Hepatocyte (in vitro differentiated cells): ENCODE data around the gene TAF11L14. TPM values are rescaled to one million over a fixed set of nuclear protein-coding genes. Genes with fewer than 3 reads are reported as not detected.
"Not testable (repeated sequence)": the region's sequence is repeated elsewhere in the genome, so short reads cannot be mapped to it uniquely, and the experiment has no call there.

ENCODE experiments used
- DNase-seq: peaks from one replicate; pipeline ENCODE4 v3.0.0-alpha.2; 2016; ENCODE audit warnings: low spot score
- H2AFZ ChIP-seq: fragments of 200-600 bp; sonication (generic); 2 replicates; pipeline ENCODE4 v1.6.0; 2016; ENCODE audit warnings: antibody characterized with exemption, mild to moderate bottlenecking
- H3K27ac ChIP-seq: fragments of 200-600 bp; sonication (generic); 2 replicates; pipeline ENCODE4 v1.5.1; 2016; ENCODE audit warnings: mild to moderate bottlenecking
- H3K27me3 ChIP-seq: fragments of 200-600 bp; sonication (generic); 2 replicates; pipeline ENCODE4 v1.6.1; 2016
- H3K36me3 ChIP-seq: fragments of 200-600 bp; sonication (generic); replicated peaks from 2 replicates; pipeline ENCODE4 v1.5.1; 2016; ENCODE audit warnings: low read depth; ENCODE audit not compliant: insufficient read depth
- H3K4me1 ChIP-seq: fragments of 200-600 bp; sonication (generic); 2 replicates; pipeline ENCODE4 v1.5.1; 2016; ENCODE audit warnings: mild to moderate bottlenecking, moderate library complexity; ENCODE audit not compliant: insufficient read depth
- H3K4me2 ChIP-seq: fragments of 200-600 bp; sonication (generic); 2 replicates; pipeline ENCODE4 v1.6.0; 2016
- H3K4me3 ChIP-seq: fragments of 200-600 bp; sonication (generic); 2 replicates; pipeline ENCODE4 v1.5.1; 2016; ENCODE audit warnings: mild to moderate bottlenecking
- H3K79me2 ChIP-seq: fragments of 200-600 bp; sonication (generic); 2 replicates; pipeline ENCODE4 v1.6.0; 2017; ENCODE audit warnings: mild to moderate bottlenecking
- H3K9me2 ChIP-seq: fragments of 200-600 bp; sonication (generic); replicated peaks from 2 replicates; pipeline ENCODE4 v1.6.0; 2017; ENCODE audit warnings: mild to moderate bottlenecking; ENCODE audit not compliant: insufficient read depth
- H3K9me3 ChIP-seq: fragments of 200-600 bp; sonication (generic); 2 replicates; pipeline ENCODE4 v1.5.1; 2016; ENCODE audit warnings: low read depth, mild to moderate bottlenecking
- H4K20me1 ChIP-seq: fragments of 200-600 bp; sonication (generic); 2 replicates; pipeline ENCODE4 v1.6.0; 2016; ENCODE audit warnings: mild to moderate bottlenecking; ENCODE audit not compliant: insufficient read depth, poor library complexity, severe bottlenecking
- CTCF ChIP-seq: fragments of 200-600 bp; sonication (generic); IDR thresholded peaks from 2 replicates; pipeline ENCODE4 v1.5.1; 2016; ENCODE audit warnings: antibody characterized with exemption, mild to moderate bottlenecking; ENCODE audit not compliant: poor library complexity
- EZH2 ChIP-seq: fragments of 200-600 bp; sonication (generic); IDR thresholded peaks from 2 replicates; pipeline ENCODE4 v1.6.1; 2016; ENCODE audit warnings: antibody characterized with exemption, mild to moderate bottlenecking, borderline replicate concordance
- EZH2phosphoT487 ChIP-seq: fragments of 200-600 bp; sonication (generic); IDR thresholded peaks from one replicate; pipeline ENCODE4 v1.6.1; 2018; ENCODE audit warnings: antibody characterized with exemption, mild to moderate bottlenecking, low read depth, moderate library complexity; ENCODE audit not compliant: unreplicated experiment, severe bottlenecking
- WGBS: methylation state at CpG from one replicate; pipeline ENCODE4 v1.1.6; 2016; ENCODE audit warnings: low lambda C conversion rate; ENCODE audit errors: missing lambda C conversion rate; 5-methylcytosine and 5-hydroxymethylcytosine counted together
- polyA plus RNA-seq: library from polyadenylated mRNA; unstranded; fragments of >200 nt; fragmentation: Nextera tagmentation; extraction: Ambion mirVana; gene quantifications from 2 replicates; pipeline ENCODE4 v1.2.1, GENCODE V29; 2016
- total RNA-seq: library from RNA; depleted of rRNA; stranded (reverse); fragments of >200 nt; gene quantifications from 2 replicates; pipeline ENCODE4 v1.2.3, GENCODE V29; 2014

TAF11L14 gene
- total RNA-seq (not detected in 2 replicates), polyA plus RNA-seq (not detected in 2 replicates)

GRCh38 chr5:17634160-17634559 is at the start of gene TAF11L14:
TSS of gene TAF11L14 (plus strand) at chr5:17634460.
- Histone ChIP-seq H4K20me1 (no peaks in the 10 kb centered on the region), H3K4me1 (no peaks in the 10 kb centered on the region), H3K4me3 (no peak within 1 kb of the TSS), H3K27me3 (no peaks in the 10 kb centered on the region), H3K9me3 (no peaks in the 10 kb centered on the region), H2AFZ (no peak within 1 kb of the TSS), H3K27ac (no peak within 1 kb of the TSS), H3K9me2 (no peaks in the 10 kb centered on the region), H3K79me2 (no peaks in the 10 kb centered on the region), H3K4me2 (no peak within 1 kb of the TSS), H3K36me3 (no peaks in the 10 kb centered on the region)
- DNase-seq: no peak
- 93% methylated on average over 5 of the region's 5 CpGs for WGBS
- TF ChIP-seq EZH2 (no peak), CTCF (no peak), EZH2phosphoT487 (no peak)

DNA sequence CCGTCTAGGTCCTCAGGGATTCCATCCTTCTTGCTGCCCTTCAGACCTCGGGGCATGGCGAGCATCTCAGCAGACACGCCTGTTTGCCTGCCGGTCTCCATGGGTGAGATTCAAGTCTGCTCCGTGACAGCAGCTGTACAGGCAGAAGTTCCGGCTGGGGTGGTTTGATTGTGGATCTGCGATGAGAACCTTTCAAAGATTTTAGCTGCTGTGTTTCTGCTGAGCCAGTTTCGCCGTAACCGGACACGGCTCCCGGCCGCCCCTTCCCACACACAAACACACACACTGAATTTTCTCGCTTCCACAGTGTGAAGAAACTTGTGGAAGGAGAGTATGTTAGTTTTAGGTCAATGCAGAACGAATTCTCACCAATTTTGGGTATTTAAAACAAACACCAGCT is 48.6 kb upstream of the TAF11L14 start, which contains the start of gene TAF11L7:
Gene TAF11L7 (minus strand): TSS at position 101 of the 400 bp plus-strand sequence.
- H3K9me3 ChIP-seq, H3K79me2 ChIP-seq, H3K4me2 ChIP-seq, H3K27ac ChIP-seq, H2AFZ ChIP-seq, H4K20me1 ChIP-seq, H3K36me3 ChIP-seq, H3K4me3 ChIP-seq, DNase-seq, H3K27me3 ChIP-seq, H3K9me2 ChIP-seq, H3K4me1 ChIP-seq: not testable (repeated sequence)
- no CpG with 5 or more reads among the region's 16 CpGs for WGBS

DNA sequence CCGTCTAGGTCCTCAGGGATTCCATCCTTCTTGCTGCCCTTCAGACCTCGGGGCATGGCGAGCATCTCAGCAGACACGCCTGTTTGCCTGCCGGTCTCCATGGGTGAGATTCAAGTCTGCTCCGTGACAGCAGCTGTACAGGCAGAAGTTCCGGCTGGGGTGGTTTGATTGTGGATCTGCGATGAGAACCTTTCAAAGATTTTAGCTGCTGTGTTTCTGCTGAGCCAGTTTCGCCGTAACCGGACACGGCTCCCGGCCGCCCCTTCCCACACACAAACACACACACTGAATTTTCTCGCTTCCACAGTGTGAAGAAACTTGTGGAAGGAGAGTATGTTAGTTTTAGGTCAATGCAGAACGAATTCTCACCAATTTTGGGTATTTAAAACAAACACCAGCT is 43.4 kb upstream of the TAF11L14 start, which contains the start of gene TAF11L8:
Gene TAF11L8 (minus strand): TSS at position 101 of the 400 bp plus-strand sequence.
- not testable (repeated sequence) for H2AFZ ChIP-seq, H3K27me3 ChIP-seq, H3K27ac ChIP-seq, H3K4me1 ChIP-seq, H3K9me3 ChIP-seq, H3K4me2 ChIP-seq, H3K79me2 ChIP-seq, H3K36me3 ChIP-seq, H3K9me2 ChIP-seq, DNase-seq, H4K20me1 ChIP-seq, H3K4me3 ChIP-seq
- WGBS: no CpG with 5 or more reads among the region's 16 CpGs

DNA sequence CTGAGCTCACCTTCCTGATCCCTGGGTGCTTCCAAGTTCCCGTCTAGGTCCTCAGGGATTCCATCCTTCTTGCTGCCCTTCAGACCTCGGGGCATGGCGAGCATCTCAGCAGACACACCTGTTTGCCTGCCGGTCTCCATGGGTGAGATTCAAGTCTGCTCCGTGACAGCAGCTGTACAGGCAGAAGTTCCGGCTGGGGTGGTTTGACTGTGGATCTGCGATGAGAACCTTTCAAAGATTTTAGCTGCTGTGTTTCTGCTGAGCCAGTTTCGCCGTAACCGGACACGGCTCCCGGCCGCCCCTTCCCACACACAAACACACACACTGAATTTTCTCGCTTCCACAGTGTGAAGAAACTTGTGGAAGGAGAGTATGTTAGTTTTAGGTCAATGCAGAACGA is 40.0 kb upstream of the TAF11L14 start, which contains the start of gene TAF11L9:
Gene TAF11L9 (minus strand): TSS at position 140 of the 400 bp plus-strand sequence.
- H3K27me3 ChIP-seq, H3K4me2 ChIP-seq, DNase-seq, H2AFZ ChIP-seq, H3K4me3 ChIP-seq, H3K9me3 ChIP-seq, H3K9me2 ChIP-seq, H3K79me2 ChIP-seq, H3K27ac ChIP-seq, H4K20me1 ChIP-seq, H3K36me3 ChIP-seq, H3K4me1 ChIP-seq: not testable (repeated sequence)
- 94% methylated on average over 13 of the region's 15 CpGs for WGBS

DNA sequence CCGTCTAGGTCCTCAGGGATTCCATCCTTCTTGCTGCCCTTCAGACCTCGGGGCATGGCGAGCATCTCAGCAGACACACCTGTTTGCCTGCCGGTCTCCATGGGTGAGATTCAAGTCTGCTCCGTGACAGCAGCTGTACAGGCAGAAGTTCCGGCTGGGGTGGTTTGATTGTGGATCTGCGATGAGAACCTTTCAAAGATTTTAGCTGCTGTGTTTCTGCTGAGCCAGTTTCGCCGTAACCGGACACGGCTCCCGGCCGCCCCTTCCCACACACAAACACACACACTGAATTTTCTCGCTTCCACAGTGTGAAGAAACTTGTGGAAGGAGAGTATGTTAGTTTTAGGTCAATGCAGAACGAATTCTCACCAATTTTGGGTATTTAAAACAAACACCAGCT is 36.5 kb upstream of the TAF11L14 start, which contains the start of gene TAF11L10:
Gene TAF11L10 (minus strand): TSS at position 101 of the 400 bp plus-strand sequence.
- not testable (repeated sequence) for H3K9me3 ChIP-seq, H3K9me2 ChIP-seq, H3K79me2 ChIP-seq, H3K4me2 ChIP-seq, H2AFZ ChIP-seq, H4K20me1 ChIP-seq, H3K4me3 ChIP-seq, H3K36me3 ChIP-seq, H3K27ac ChIP-seq, H3K27me3 ChIP-seq, H3K4me1 ChIP-seq, DNase-seq
- no CpG with 5 or more reads among the region's 15 CpGs for WGBS

- not testable (repeated sequence) for H3K27ac ChIP-seq, DNase-seq, H3K9me3 ChIP-seq, H3K27me3 ChIP-seq, H3K36me3 ChIP-seq, H4K20me1 ChIP-seq, H2AFZ ChIP-seq, H3K9me2 ChIP-seq, H3K4me2 ChIP-seq, H3K4me3 ChIP-seq, H3K79me2 ChIP-seq, H3K4me1 ChIP-seq
- 87% methylated on average over 6 of the region's 6 CpGs for WGBS
Measured at GRCh38 chr5:17603880-17604279, 30.4 kb upstream of the TAF11L14 start, which contains the start of gene TAF11L11. TSS of gene TAF11L11 (plus strand) at chr5:17604183.
